Stimulated activated naive B cell treated with anti-CD40 and anti-IgM and Interleukin-4, amounts not matched to agents 10 μg/mL and 1 μg/mL and 100 μg/mL, for 72 hours (primary cell): ENCODE results near the gene TMEM255B.

Experiments
- ATAC-seq, 2 donors: fragments of 150-1000 bp; cut with Tn5 transposase; replicated peaks; 2 replicates each; pipeline ENCODE4 v1.10.0; 2021; ENCODE audit warnings: moderate library complexity in 1 of 2
- DNase-seq: peaks from one replicate; pipeline ENCODE4 v3.0.0; 2021
- H3K27ac Mint-ChIP-seq: one replicate; pipeline ENCODE4 v1.8.0; 2022; ENCODE audit warnings: mild to moderate bottlenecking, mixed read lengths
- H3K27me3 Mint-ChIP-seq, 2 donors: one replicate each; pipeline ENCODE4 v1.8.0; 2022; ENCODE audit warnings: mixed read lengths in 2 of 2
- H3K36me3 Mint-ChIP-seq, 2 donors: one replicate each; pipeline ENCODE4 v1.8.0; 2022; ENCODE audit warnings: mixed read lengths in 2 of 2, mild to moderate bottlenecking in 1 of 2
- H3K4me1 Mint-ChIP-seq, 2 donors: one replicate each; pipeline ENCODE4 v1.8.0; 2022; ENCODE audit warnings: mixed read lengths in 2 of 2, mild to moderate bottlenecking in 1 of 2
- H3K4me3 Mint-ChIP-seq, 2 donors: one replicate each; pipeline ENCODE4 v1.8.0; 2022; ENCODE audit warnings: mild to moderate bottlenecking in 2 of 2, mixed read lengths in 2 of 2, moderate library complexity in 1 of 2
- H3K9me3 Mint-ChIP-seq, 2 donors: one replicate each; pipeline ENCODE4 v1.8.0; 2022; ENCODE audit warnings: mixed read lengths in 2 of 2, mild to moderate bottlenecking in 1 of 2

Gene TMEM255B

DNA sequence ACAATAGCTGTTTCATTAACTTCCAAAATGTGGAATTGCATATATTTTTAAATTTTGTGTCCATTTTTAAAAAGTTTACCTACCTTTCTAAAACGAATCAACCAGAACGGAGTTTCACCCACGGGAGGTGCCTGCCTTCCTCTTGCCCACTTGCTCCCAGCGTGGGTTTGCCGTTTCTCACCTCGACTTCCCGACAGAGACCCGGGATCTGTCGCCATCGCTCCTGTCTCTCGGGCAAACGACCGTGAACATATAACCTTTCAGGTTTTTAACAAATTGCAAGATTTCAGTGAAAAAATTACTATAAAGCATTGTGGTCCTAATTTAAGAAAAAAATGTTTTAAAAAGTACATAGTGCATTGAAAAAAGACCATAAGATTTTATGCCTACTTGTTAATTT lies 4.2 kb downstream of the TMEM255B start:
- Mint-ChIP-seq H3K36me3 (peaks cover 0 to 3% of the 10 kb centered on the region in 2 donors), H3K4me3 (no peak overlapping the region), H3K9me3 (no peaks in the 10 kb centered on the region), H3K4me1 (peaks cover 9 to 13% of the 10 kb centered on the region in 2 donors), H3K27ac (no peak overlapping the region), H3K27me3 (peaks cover 58 to 59% of the 10 kb centered on the region in 2 donors)
- ATAC-seq = no peak
- DNase-seq = no peak

DNA sequence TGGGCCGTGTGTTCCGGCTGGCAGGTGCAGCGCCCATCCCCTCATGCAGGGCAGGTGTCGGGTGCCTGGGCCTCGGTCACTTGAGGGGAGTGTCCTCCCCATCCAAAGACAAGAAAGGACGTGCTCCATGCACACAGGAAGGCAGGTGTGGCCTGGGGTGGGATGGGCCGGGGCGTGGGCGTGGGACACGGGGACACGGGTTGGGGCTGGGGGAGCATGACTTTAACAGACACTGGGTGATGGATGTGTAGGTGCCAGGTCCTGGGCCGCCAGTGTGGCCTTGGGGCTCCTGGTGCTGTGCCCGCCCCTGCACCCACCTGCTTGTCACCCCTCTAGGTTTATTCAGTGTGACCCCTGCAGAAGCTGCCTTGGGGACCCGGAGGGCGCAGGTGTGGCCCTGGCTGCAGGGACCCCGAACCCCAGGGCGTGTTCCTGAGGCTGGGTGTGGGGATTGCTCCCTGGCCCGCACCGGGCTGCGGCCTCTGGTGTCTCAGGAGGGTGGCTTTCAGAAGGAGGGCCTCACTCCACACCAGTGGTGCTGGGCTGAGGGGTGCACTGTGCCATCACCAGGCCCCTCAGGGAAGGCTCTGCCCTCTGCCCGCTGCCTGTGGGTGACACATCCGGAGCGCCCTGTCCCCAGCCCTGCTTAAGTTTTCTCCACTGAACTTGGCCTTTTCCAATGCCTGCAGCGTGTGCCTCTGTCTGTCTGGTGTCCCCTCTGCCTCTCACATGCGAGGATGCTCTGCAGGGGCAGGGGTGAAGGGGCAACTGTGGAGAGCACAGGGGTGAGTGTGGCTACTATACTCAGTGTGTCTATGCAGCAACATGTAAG lies 5.2 kb downstream of the TMEM255B start:
- no peak overlapping the region for H3K27ac Mint-ChIP-seq
- ATAC-seq (no peak), DNase-seq (no peak)
- no peak overlapping the region for H3K4me3 Mint-ChIP-seq
- peaks cover 5 to 7% of the 10 kb centered on the region in 2 donors for H3K4me1 Mint-ChIP-seq
- H3K36me3 Mint-ChIP-seq = no peaks in the 10 kb centered on the region
- peaks cover 60 to 66% of the 10 kb centered on the region in 2 donors for H3K27me3 Mint-ChIP-seq
- no peaks in the 10 kb centered on the region for H3K9me3 Mint-ChIP-seq

DNA sequence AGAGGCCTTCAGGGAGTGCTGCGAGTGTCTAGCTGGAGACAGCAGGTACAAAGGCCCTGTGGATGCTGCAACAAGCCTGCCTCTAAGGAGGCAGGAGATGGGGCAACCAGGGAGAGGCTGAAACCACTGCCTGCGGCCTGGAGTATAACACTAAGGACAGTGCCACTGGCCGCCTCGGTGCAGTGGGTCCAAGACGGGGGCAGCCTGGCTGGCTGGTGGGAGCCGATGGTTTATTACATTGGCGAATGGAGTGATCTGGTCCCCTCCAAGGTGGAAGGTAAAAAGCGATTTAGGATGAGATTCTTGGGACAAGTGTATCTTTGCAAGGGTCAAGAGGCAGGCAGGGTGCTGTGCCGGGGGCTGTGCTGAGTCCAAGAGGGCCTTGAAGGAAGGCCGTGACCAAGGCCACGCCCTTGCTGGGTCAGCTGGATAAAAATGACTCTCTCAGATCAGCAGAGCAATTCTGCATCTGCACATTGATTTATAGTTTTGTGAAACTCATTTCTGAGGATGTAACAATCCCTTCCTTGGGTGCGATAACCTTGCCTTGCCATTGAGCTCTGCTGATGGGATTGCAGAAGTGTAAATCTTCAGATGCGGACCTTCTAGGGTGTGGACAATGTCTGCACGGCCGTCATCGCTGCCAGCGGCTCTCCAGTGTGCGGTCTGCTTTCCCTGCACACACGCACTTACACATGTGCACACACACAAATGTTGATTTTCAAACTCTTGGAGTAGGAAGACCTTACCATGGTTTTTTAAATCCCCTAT lies 6.0 kb downstream of the TMEM255B start:
- ATAC-seq = no peak
- Mint-ChIP-seq H3K27me3 (peaks cover 53 to 60% of the 10 kb centered on the region in 2 donors), H3K27ac (no peak overlapping the region), H3K4me1 (no peaks in the 10 kb centered on the region), H3K9me3 (no peaks in the 10 kb centered on the region), H3K36me3 (no peaks in the 10 kb centered on the region), H3K4me3 (no peak overlapping the region)
- DNase-seq = no peak

DNA sequence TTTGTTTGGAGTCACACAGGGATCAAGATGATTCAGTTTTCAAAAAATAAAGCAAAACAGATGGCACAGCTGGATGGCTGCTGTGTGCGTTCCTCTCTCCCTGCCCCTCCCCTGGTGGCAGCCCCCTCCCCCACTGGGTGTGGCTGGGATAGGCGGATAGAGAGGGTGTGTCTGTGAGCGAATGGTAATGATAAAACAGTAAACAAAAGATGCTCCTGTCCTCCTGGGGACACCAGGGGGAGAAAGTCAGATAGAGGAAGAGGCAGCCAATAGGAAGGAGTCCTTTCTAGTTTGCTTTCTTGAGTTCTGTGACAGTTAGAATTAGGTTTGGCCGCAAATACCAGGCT lies 6.5 kb downstream of the TMEM255B start:
- no peaks in the 10 kb centered on the region for H3K4me1 Mint-ChIP-seq
- no peaks in the 10 kb centered on the region for H3K36me3 Mint-ChIP-seq
- ATAC-seq (no peak), DNase-seq (no peak)
- peaks cover 49 to 58% of the 10 kb centered on the region in 2 donors for H3K27me3 Mint-ChIP-seq
- H3K9me3 Mint-ChIP-seq = no peaks in the 10 kb centered on the region
- no peak overlapping the region for H3K27ac Mint-ChIP-seq
- no peak overlapping the region for H3K4me3 Mint-ChIP-seq

DNA sequence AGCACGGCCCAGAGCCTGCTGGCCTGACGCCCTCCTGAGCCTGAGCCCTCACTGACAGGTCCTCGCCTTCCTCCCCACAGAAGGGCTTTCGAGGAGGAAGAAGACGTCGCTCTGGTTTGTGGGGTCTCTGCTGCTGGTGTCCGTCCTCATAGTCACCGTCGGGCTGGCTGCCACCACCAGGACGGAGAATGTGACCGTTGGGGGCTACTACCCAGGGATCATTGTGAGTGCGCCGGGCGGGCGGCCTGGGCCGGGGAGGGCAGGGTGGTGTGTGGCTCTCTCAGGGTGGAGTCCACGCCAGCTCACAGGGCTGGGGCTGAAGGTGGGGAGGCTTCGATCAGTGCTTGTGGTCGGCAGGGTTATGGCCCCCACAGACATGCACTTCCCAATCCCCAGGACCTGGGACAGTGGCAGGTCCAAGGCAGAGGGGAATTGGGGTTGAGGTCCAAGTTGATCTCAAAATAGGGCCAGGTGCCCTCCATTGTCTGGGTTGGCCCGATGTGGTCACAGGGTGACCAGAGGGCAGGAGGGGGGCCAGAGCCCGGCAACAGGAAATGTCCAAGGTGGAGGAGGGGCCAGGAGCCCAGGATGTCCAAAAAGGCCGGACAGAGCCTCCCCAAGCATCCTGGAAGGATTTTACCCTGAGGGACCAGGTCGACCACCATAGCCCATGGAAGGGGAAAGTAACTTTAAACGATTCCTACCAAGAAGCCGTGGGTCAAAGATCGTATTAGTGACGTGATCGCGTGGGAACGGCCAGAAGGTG lies 7.2 kb downstream of the TMEM255B start:
- Mint-ChIP-seq H3K27ac (no peak overlapping the region), H3K27me3 (peaks cover 42 to 51% of the 10 kb centered on the region in 2 donors), H3K4me3 (no peak overlapping the region), H3K9me3 (no peaks in the 10 kb centered on the region), H3K36me3 (no peaks in the 10 kb centered on the region), H3K4me1 (no peaks in the 10 kb centered on the region)
- no peak for ATAC-seq
- DNase-seq = no peak

DNA sequence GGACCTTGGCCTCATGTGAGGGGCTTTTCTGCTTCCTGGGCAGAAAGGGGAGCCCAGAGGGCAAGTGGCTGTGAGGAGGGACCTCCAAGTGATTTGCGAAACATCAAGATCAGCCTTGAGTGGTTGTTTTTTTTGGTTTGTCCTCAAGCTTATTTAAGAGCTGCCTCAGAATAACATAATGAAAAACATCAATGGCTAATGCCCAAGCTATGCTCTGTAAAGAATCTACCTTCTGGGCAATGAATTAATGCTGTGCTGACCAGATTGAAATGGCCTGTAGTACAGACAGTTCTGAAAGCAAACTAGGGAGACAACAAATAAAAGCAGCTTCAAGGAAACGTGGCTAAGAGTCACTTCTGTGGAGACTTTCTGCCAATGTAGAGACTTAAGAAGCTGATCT lies 8.3 kb downstream of the TMEM255B start:
- H3K27ac Mint-ChIP-seq = no peak overlapping the region
- ATAC-seq = no peak
- peaks cover 0 to 3% of the 10 kb centered on the region in 2 donors for H3K9me3 Mint-ChIP-seq
- peaks cover 31 to 39% of the 10 kb centered on the region in 2 donors for H3K27me3 Mint-ChIP-seq
- H3K4me1 Mint-ChIP-seq = no peaks in the 10 kb centered on the region
- H3K36me3 Mint-ChIP-seq = no peaks in the 10 kb centered on the region
- H3K4me3 Mint-ChIP-seq = no peak overlapping the region
- DNase-seq = no peak

DNA sequence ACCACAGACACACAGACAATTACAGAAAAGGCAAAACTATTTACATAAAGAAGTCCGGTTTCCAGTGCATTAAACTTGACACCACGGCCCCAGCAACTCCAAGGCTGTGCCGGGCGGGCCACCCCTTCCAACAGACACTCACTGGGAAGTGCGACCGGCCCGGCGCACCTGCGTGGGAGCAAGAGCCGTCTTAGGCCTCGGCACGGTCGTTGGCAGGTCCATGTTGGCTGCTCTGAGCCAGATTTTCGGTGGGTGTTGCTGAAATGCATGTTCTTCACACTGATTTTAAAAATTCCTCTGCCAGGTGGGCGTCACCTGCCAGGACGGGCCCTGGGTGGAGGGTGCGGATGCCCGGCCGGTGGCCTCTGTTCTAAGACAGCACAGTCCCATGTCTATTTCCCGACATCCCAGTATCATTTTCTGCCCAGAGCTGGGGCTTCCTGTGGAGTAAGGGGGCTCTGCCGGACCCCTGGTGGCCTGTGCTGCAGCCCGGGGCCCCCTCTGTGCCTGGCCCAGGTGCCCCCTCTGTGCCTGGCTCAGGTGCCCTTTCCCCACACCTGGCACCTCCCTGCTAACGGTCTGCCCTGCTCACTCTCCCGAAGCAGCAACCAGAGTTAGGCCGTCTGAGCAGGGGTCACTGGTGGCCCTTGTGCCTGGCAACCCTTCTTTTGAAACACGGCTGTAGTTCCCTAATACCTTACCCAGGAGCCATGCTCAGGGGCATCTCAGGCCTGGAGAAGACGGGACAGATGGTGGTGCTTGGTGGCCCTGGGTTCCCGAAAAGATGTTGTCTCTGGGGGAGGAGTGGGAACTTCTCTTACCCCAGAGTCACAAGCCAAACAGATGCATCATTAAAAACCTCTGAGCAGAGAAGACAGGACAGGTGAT lies 9.2 kb downstream of the TMEM255B start:
- Mint-ChIP-seq H3K9me3 (peaks cover 0 to 3% of the 10 kb centered on the region in 2 donors), H3K27me3 (peaks cover 27 to 30% of the 10 kb centered on the region in 2 donors), H3K36me3 (no peaks in the 10 kb centered on the region), H3K27ac (no peak overlapping the region), H3K4me3 (no peak overlapping the region), H3K4me1 (no peaks in the 10 kb centered on the region)
- no peak for ATAC-seq
- DNase-seq = no peak

DNA sequence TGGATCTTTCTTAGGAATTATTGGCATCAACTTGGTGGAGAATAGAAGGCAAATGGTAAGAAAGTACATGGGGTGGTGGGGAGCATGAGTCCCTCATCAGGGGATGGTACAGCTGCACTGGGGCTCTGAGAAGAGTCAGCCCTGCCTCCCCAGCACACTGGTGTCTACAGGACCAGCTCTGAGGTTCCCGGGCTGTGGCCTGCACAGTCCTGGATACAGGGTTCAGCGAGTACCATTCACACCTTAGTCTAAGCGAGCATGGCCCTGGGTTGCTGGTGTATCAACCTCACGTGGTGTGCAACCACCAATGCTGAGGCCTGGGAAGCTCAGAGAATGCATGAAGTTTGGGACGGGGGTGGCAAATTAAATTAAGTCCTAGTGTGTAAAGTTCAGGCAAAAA lies 10.1 kb downstream of the TMEM255B start:
- H3K27me3 Mint-ChIP-seq = peaks cover 20 to 24% of the 10 kb centered on the region in 2 donors
- no peak for DNase-seq
- peaks cover 0 to 3% of the 10 kb centered on the region in 2 donors for H3K9me3 Mint-ChIP-seq
- ATAC-seq = no peak
- no peaks in the 10 kb centered on the region for H3K36me3 Mint-ChIP-seq
- no peak overlapping the region for H3K4me3 Mint-ChIP-seq
- no peaks in the 10 kb centered on the region for H3K4me1 Mint-ChIP-seq
- H3K27ac Mint-ChIP-seq = no peak overlapping the region

DNA sequence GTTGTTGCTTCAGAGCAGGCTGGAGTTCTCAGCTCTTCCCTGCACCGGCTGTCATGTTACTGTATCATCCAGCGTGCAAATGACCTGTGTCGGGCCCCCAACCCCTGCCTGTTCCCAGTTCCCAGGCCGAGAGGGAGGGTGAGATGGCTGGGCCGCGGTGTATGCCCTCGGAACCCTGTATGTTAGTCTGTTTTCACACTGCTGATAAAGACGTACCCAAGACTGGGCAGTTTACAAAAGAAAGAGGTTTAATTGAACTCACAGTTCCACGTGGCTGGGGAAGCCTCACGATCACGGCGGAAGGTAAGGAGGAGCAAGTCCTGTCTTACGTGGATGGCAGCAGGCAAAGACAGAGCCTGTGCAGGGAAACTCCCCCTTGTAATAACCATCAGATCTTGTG lies 10.9 kb downstream of the TMEM255B start:
- no peak overlapping the region for H3K27ac Mint-ChIP-seq
- no peak for DNase-seq
- ATAC-seq = no peak
- peaks cover 16 to 24% of the 10 kb centered on the region in 2 donors for H3K27me3 Mint-ChIP-seq
- H3K4me3 Mint-ChIP-seq = no peak overlapping the region
- H3K36me3 Mint-ChIP-seq = no peaks in the 10 kb centered on the region
- no peaks in the 10 kb centered on the region for H3K4me1 Mint-ChIP-seq
- peaks cover 0 to 3% of the 10 kb centered on the region in 2 donors for H3K9me3 Mint-ChIP-seq

DNA sequence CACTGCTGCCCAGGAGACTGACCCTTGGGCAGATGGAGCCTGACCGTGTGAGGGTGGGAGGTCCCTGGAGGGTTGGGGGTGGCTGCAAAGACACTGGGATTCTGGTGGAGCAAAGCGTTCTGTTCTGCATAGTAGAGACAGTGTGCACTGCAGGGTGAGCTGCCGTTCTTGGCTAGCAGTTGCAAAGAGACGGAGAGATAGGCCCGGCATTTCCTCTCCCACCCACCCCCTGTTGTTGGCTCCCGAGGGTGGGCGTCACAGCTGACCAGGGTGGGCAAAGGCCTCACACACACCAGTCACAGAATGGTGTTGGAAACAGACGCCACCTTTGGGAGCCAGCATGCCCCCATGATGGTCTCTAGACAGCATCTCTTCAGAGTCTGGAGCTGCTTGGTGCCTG lies 11.4 kb downstream of the TMEM255B start:
- Mint-ChIP-seq H3K4me1 (no peaks in the 10 kb centered on the region), H3K27ac (no peak overlapping the region), H3K27me3 (peaks cover 14 to 22% of the 10 kb centered on the region in 2 donors), H3K36me3 (no peaks in the 10 kb centered on the region), H3K4me3 (no peak overlapping the region), H3K9me3 (peaks cover 0 to 3% of the 10 kb centered on the region in 2 donors)
- DNase-seq = no peak
- no peak for ATAC-seq

DNA sequence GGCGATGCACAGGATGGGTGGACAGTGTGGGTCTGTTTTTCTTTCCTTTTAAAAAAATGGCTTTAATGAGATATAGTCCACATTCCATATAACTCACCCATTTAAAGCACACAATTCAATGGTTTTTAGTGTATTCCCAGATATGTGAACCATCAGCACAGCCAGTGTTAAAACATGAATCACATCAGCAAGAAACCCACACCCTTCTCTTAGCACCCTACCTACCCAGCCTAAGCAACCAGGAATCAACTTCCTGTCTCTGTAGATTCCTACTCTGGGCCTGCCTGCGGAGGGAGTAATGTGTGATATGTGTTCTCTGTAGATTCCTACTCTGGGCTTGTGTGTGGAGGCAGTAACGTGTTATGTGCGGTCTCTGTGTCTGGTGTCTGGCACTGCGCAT lies 11.9 kb downstream of the TMEM255B start:
- peaks cover 9 to 17% of the 10 kb centered on the region in 2 donors for H3K27me3 Mint-ChIP-seq
- no peaks in the 10 kb centered on the region for H3K36me3 Mint-ChIP-seq
- ATAC-seq (no peak), DNase-seq (no peak)
- H3K4me1 Mint-ChIP-seq = no peaks in the 10 kb centered on the region
- H3K9me3 Mint-ChIP-seq = peaks cover 0 to 3% of the 10 kb centered on the region in 2 donors
- H3K27ac Mint-ChIP-seq = no peak overlapping the region
- no peak overlapping the region for H3K4me3 Mint-ChIP-seq

DNA sequence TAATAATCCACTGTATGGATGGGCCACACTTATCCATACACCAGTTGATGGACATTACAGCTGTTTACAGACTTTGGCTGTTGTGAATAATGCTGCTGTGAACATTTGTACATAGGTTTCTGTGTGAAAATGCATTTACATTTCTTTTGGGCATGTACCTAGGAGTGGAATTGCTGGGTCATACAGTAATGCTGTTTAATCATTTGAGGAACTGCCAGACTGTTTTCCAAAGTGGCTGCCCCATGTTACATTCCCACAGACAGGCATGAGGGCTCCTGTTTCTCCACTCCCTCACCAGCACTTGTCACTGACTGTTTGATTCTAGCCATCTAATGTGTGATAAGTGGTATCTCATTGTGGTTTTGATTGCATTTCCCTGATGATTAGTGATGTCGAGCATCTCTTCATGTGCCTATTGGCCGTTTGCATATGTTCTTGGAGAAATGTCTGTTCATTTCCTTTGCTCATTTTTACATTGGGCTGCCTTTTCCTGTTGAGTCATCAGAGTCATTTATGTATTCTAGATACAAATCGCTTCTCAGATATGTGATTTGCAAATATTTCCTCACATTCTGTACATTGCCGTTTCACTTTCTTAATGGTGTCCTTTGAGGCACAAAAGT lies 12.8 kb downstream of the TMEM255B start:
- no peak overlapping the region for H3K4me3 Mint-ChIP-seq
- H3K36me3 Mint-ChIP-seq = no peaks in the 10 kb centered on the region
- H3K27ac Mint-ChIP-seq = no peak overlapping the region
- H3K4me1 Mint-ChIP-seq = no peaks in the 10 kb centered on the region
- ATAC-seq (no peak), DNase-seq (no peak)
- peaks cover 0 to 3% of the 10 kb centered on the region in 2 donors for H3K9me3 Mint-ChIP-seq
- H3K27me3 Mint-ChIP-seq = peaks cover 5 to 18% of the 10 kb centered on the region in 2 donors
